Trophoblast cell (in vitro differentiated cells and primary cell): Measurements from ENCODE around the gene BICRAL.

Source experiments
- DNase-seq, 2 donors: peaks; one replicate each; pipeline ENCODE4 v3.0.0-alpha.2; 2016
- H2AFZ ChIP-seq: 2 replicates; pipeline ENCODE4 v1.6.1; 2013; ENCODE audit warnings: low read length, moderate library complexity, mild to moderate bottlenecking; ENCODE audit not compliant: insufficient read depth, poor library complexity
- H2AK5ac ChIP-seq: 2 replicates; pipeline ENCODE4 v1.6.1; 2013; ENCODE audit warnings: mild to moderate bottlenecking, low read length
- H2BK120ac ChIP-seq: 2 replicates; pipeline ENCODE4 v1.6.1; 2013; ENCODE audit warnings: low read length, mild to moderate bottlenecking, moderate library complexity; ENCODE audit not compliant: insufficient read depth, poor library complexity
- H2BK12ac ChIP-seq: 2 replicates; pipeline ENCODE4 v1.6.1; 2013; ENCODE audit warnings: mild to moderate bottlenecking, low read length, moderate library complexity
- H2BK5ac ChIP-seq: 2 replicates; pipeline ENCODE4 v1.6.1; 2013; ENCODE audit warnings: low read length, low read depth, moderate library complexity, mild to moderate bottlenecking; ENCODE audit not compliant: poor library complexity
- H3K14ac ChIP-seq: 2 replicates; pipeline ENCODE4 v1.6.1; 2013; ENCODE audit warnings: mild to moderate bottlenecking, low read length
- H3K18ac ChIP-seq: 2 replicates; pipeline ENCODE4 v1.6.1; 2013; ENCODE audit warnings: mild to moderate bottlenecking, low read length
- H3K23ac ChIP-seq: 2 replicates; pipeline ENCODE4 v1.6.1; 2013; ENCODE audit warnings: low read length
- H3K27ac ChIP-seq: 2 replicates; pipeline ENCODE4 v1.5.1; 2013; ENCODE audit warnings: low read depth, mild to moderate bottlenecking, inconsistent platforms, low read length, moderate library complexity
- H3K27me3 ChIP-seq: 2 replicates; pipeline ENCODE4 v1.6.1; 2013; ENCODE audit warnings: inconsistent platforms, mild to moderate bottlenecking, low read length, moderate library complexity; ENCODE audit not compliant: insufficient read depth
- H3K36me3 ChIP-seq, 2 experiments: 1 replicate in 1 of 2; 2 replicates in 1 of 2; pipeline ENCODE4 v1.6.1; 2013; ENCODE audit warnings: low read length in 2 of 2, mild to moderate bottlenecking in 2 of 2, moderate library complexity in 1 of 2; ENCODE audit not compliant: insufficient read depth in 2 of 2, control insufficient read depth in 1 of 2
- H3K4ac ChIP-seq: 2 replicates; pipeline ENCODE4 v1.6.1; 2013; ENCODE audit warnings: low read depth, mild to moderate bottlenecking, low read length, moderate library complexity
- H3K4me1 ChIP-seq, 2 experiments: 1 replicate in 1 of 2; 2 replicates in 1 of 2; pipeline ENCODE4 v1.6.1; 2013; ENCODE audit warnings: low read length in 2 of 2, mild to moderate bottlenecking in 2 of 2, moderate library complexity in 1 of 2; ENCODE audit not compliant: insufficient read depth in 2 of 2, control insufficient read depth in 1 of 2
- H3K4me2 ChIP-seq: 2 replicates; pipeline ENCODE4 v1.6.1; 2013; ENCODE audit warnings: inconsistent platforms, mild to moderate bottlenecking, low read length, moderate library complexity
- H3K4me3 ChIP-seq: 2 replicates; pipeline ENCODE4 v1.5.1; 2013; ENCODE audit warnings: mild to moderate bottlenecking, low read depth, low read length, inconsistent platforms
- H3K79me1 ChIP-seq: one replicate; pipeline ENCODE4 v1.6.1; 2013; ENCODE audit warnings: low read length
- H3K79me2 ChIP-seq: 2 replicates; pipeline ENCODE4 v1.6.1; 2013; ENCODE audit warnings: low read length, mild to moderate bottlenecking; ENCODE audit not compliant: control insufficient read depth, insufficient read depth, poor library complexity
- H3K9ac ChIP-seq: 2 replicates; pipeline ENCODE4 v1.6.1; 2013; ENCODE audit warnings: mild to moderate bottlenecking, low read length
- H3K9me3 ChIP-seq: 2 replicates; pipeline ENCODE4 v1.6.1; 2013; ENCODE audit warnings: low read depth, mild to moderate bottlenecking, control low read depth, inconsistent platforms, low read length; ENCODE audit not compliant: insufficient read depth
- H4K12ac ChIP-seq: 2 replicates; pipeline ENCODE4 v1.6.1; 2013; ENCODE audit warnings: low read depth, mild to moderate bottlenecking, low read length, moderate library complexity
- H4K8ac ChIP-seq: 2 replicates; pipeline ENCODE4 v1.6.1; 2013; ENCODE audit warnings: low read depth, mild to moderate bottlenecking, low read length, moderate library complexity
- H4K91ac ChIP-seq: one replicate; pipeline ENCODE4 v1.6.1; 2013; ENCODE audit warnings: low read depth, mild to moderate bottlenecking, low read length, moderate library complexity
- WGBS: extraction: QIAGEN DNeasy Blood & Tissue Kit; methylation state at CpG from one replicate; pipeline ENCODE4 v1.1.7; 2013; ENCODE audit warnings: missing lambda C conversion rate; ENCODE audit not compliant: insufficient read length, insufficient coverage; ENCODE audit errors: extremely low coverage; 5-methylcytosine and 5-hydroxymethylcytosine counted together

BICRAL gene

GRCh38 chr6:42818878-42819277, 37.0 kb downstream of the BICRAL start:
- Histone ChIP-seq H3K18ac (no peak overlapping the region), H4K8ac (no peak overlapping the region), H3K9ac (no peak overlapping the region), H3K23ac (no peak overlapping the region), H2BK120ac (no peak overlapping the region), H3K79me2 (no peaks in the 10 kb centered on the region), H2AFZ (no peak overlapping the region), H4K12ac (no peak overlapping the region), H3K27ac (no peak overlapping the region), H2BK12ac (no peak overlapping the region), H3K14ac (no peak overlapping the region), H3K9me3 (no peaks in the 10 kb centered on the region), H3K27me3 (no peaks in the 10 kb centered on the region), H2BK5ac (no peak overlapping the region), H3K4ac (no peak overlapping the region), H2AK5ac (no peak overlapping the region), H3K4me3 (no peak overlapping the region), H3K4me2 (no peak overlapping the region), H4K91ac (no peak overlapping the region), H3K79me1 (no peaks in the 10 kb centered on the region), H3K36me3 (peaks cover 0 to 2% of the 10 kb centered on the region in 2 experiments), H3K4me1 (no peaks in the 10 kb centered on the region)
- WGBS = no CpG with 5 or more reads among the region's 3 CpGs
- no peak for DNase-seq

- no peak overlapping the region for H3K23ac ChIP-seq
Observed at GRCh38 chr6:42819803-42820511, 38.1 kb downstream of the BICRAL start.

GRCh38 chr6:42820512-42821340, 38.9 kb downstream of the BICRAL start:
- Histone ChIP-seq H3K4ac (no peak overlapping the region), H3K36me3 (peaks cover 0 to 2% of the 10 kb centered on the region in 2 experiments), H2BK120ac (no peak overlapping the region), H3K79me2 (no peaks in the 10 kb centered on the region), H3K79me1 (no peaks in the 10 kb centered on the region), H4K8ac (no peak overlapping the region), H2BK5ac (no peak overlapping the region), H4K91ac (no peak overlapping the region), H3K18ac (no peak overlapping the region), H3K27ac (no peak overlapping the region), H3K23ac (no peak overlapping the region), H3K14ac (no peak overlapping the region), H2AK5ac (no peak overlapping the region), H3K4me3 (no peak overlapping the region), H2BK12ac (no peak overlapping the region), H3K4me2 (no peak overlapping the region), H3K27me3 (no peaks in the 10 kb centered on the region), H3K9me3 (no peaks in the 10 kb centered on the region), H3K9ac (no peak overlapping the region), H4K12ac (no peak overlapping the region), H2AFZ (no peak overlapping the region), H3K4me1 (no peaks in the 10 kb centered on the region)
- DNase-seq = no peak
- no CpG with 5 or more reads among the region's 10 CpGs for WGBS

More at GRCh38 chr6:42819803-42820511, 38.1 kb downstream of the BICRAL start:
- no peak overlapping the region for H4K8ac ChIP-seq
- no peak overlapping the region for H2AK5ac ChIP-seq
- no peak overlapping the region for H2BK5ac ChIP-seq
- no peaks in the 10 kb centered on the region for H3K4me1 ChIP-seq
- H2BK12ac ChIP-seq = no peak overlapping the region
- DNase-seq = no peak
- no peak overlapping the region for H4K91ac ChIP-seq
- no peak overlapping the region for H3K4me2 ChIP-seq
- no peak overlapping the region for H3K4me3 ChIP-seq
- H4K12ac ChIP-seq = no peak overlapping the region
- no peak overlapping the region for H3K9ac ChIP-seq
- H3K79me2 ChIP-seq = no peaks in the 10 kb centered on the region
- H3K14ac ChIP-seq = no peak overlapping the region
- no peak overlapping the region for H3K18ac ChIP-seq
- peaks cover 0 to 2% of the 10 kb centered on the region in 2 experiments for H3K36me3 ChIP-seq
- H3K4ac ChIP-seq = no peak overlapping the region
- no peak overlapping the region for H3K27ac ChIP-seq
- H2AFZ ChIP-seq = no peak overlapping the region
- no peaks in the 10 kb centered on the region for H3K79me1 ChIP-seq
- H2BK120ac ChIP-seq = no peak overlapping the region
- WGBS = no CpG with 5 or more reads among the region's 3 CpGs
- H3K9me3 ChIP-seq = no peaks in the 10 kb centered on the region
- H3K27me3 ChIP-seq = no peaks in the 10 kb centered on the region

GRCh38 chr6:42821341-42821668, 39.5 kb downstream of the BICRAL start:
- Histone ChIP-seq H3K36me3 (peaks cover 0 to 2% of the 10 kb centered on the region in 2 experiments), H2BK5ac (no peak overlapping the region), H4K12ac (no peak overlapping the region), H3K9ac (no peak overlapping the region), H3K27me3 (no peaks in the 10 kb centered on the region), H3K4me3 (no peak overlapping the region), H3K4me1 (no peaks in the 10 kb centered on the region), H3K23ac (no peak overlapping the region), H3K79me1 (no peaks in the 10 kb centered on the region), H2AK5ac (no peak overlapping the region), H3K9me3 (no peaks in the 10 kb centered on the region), H3K14ac (no peak overlapping the region), H3K27ac (no peak overlapping the region), H4K8ac (no peak overlapping the region), H2AFZ (no peak overlapping the region), H3K18ac (no peak overlapping the region), H4K91ac (no peak overlapping the region), H2BK12ac (no peak overlapping the region), H3K79me2 (no peaks in the 10 kb centered on the region), H2BK120ac (no peak overlapping the region), H3K4me2 (no peak overlapping the region), H3K4ac (no peak overlapping the region)
- no CpG with 5 or more reads among the region's 3 CpGs for WGBS
- no peak for DNase-seq
